Large intestine (tissue), 3 donors: Measurements from ENCODE around the gene RNF40. TPM values are rescaled to one million over a fixed set of nuclear protein-coding genes. Genes with fewer than 3 reads are reported as not detected.

Experiments used
- DNase-seq, 2 donors: peaks; one replicate each; pipeline versions ENCODE4 v3.0.0 to v3.0.0-alpha.2; 2013
- H3K27ac ChIP-seq: one replicate; pipeline ENCODE4 v1.5.1; 2013; ENCODE audit warnings: low read length
- H3K27me3 ChIP-seq: 2 replicates; pipeline ENCODE4 v1.6.1; 2013; ENCODE audit warnings: low read length; ENCODE audit not compliant: control insufficient read depth, insufficient read depth
- H3K36me3 ChIP-seq: 2 replicates; pipeline ENCODE4 v1.6.1; 2013; ENCODE audit warnings: low read length; ENCODE audit not compliant: control insufficient read depth, insufficient read depth
- H3K4me1 ChIP-seq: one replicate; pipeline ENCODE4 v1.6.1; 2013; ENCODE audit warnings: low read length; ENCODE audit not compliant: control insufficient read depth, insufficient read depth
- H3K4me3 ChIP-seq: one replicate; pipeline ENCODE4 v1.5.1; 2013; ENCODE audit warnings: low read length
- H3K9me3 ChIP-seq: one replicate; pipeline ENCODE4 v1.6.1; 2013; ENCODE audit warnings: mild to moderate bottlenecking, low read depth, low read length, moderate library complexity; ENCODE audit not compliant: control insufficient read depth
- WGBS: methylation state at CpG from one replicate; pipeline ENCODE4 v1.1.5; 2013; ENCODE audit warnings: low lambda C conversion rate; ENCODE audit not compliant: insufficient coverage; 5-methylcytosine and 5-hydroxymethylcytosine counted together
- polyA plus RNA-seq: library from polyadenylated mRNA; unstranded; fragments of 120-200 nt; gene quantifications from one replicate; pipeline ENCODE4 v1.2.1, GENCODE V29; 2013

Gene RNF40
- polyA plus RNA-seq, 1 donor = 84.5 TPM

DNA sequence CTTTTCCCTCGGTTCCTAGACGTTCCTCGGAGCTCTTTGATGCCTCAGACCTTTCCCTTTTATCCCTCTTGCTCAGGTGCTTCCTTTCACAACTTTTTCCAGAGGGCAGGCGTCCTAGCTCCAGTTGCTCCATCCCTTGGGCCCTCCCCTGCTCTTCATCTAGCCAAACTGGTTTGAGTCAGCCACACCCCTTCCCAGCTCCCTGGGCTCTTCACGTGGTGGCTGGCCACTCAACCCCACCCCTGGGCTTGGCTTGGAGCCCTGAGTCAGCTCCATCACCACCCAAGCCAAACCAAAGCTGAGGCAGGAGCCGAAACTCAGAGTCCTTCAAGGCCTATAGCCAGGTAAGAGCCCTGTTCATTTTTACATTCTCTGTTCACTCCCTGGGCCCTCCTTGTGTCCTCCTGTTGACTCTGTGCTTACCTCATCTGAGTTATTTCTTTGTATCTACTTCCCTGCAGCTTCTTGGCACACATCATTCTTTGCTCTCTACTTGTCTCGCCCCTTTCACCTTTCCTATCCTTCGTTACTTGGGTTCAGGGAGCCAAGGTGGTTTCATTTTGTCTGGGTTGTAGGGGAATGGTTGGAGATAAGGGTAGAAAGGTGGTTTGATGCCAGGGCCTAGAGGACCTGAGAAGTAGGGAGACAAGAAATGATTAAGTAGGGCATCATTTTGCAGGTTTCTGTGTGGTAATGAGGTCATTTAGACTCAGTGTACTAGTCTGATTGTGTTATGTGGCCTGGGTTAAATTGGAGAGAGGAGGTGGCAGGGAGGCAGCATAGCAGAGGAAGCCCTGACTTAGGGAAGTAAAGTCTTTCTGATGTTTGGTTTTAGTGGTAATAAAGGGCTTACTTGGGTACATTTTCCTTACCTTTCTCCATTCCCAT lies 21.5 kb upstream of the RNF40 start:
- H3K36me3 ChIP-seq = peaks cover 82% of the 10 kb centered on the region
- no CpG with 5 or more reads among the region's 8 CpGs for WGBS
- no peak overlapping the region for H3K4me3 ChIP-seq
- peaks cover 11% of the 10 kb centered on the region for H3K4me1 ChIP-seq
- H3K9me3 ChIP-seq = no peaks in the 10 kb centered on the region
- peak overlapping the region; percentile 68 for H3K27ac ChIP-seq
- no peaks in the 10 kb centered on the region for H3K27me3 ChIP-seq
- DNase-seq = peak; percentile 73 to 86

DNA sequence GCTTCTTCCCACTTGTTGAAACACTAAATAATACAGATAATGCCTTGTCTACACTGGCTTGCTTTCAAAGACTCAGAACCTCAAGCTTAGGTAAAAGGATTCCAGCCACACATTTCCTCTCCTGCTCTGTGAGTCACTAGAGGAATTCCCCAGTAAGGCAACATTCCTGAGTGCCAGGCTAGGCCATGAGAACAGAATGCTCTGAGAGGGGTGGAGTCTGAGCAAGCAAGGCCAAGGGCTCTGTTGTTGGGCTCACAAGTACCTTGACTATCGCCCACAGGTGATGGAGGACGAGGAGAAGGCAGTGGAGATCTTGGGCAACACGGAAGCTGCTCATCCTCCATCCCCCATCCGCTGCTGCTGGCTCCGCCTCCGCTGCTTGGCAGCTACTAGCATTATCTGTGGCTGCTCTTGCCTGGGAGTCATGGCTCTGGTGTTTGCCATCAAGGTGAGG lies 20.6 kb upstream of the RNF40 start:
- Histone ChIP-seq H3K4me1 (peaks cover 11% of the 10 kb centered on the region), H3K27ac (no peak overlapping the region), H3K36me3 (peaks cover 74% of the 10 kb centered on the region), H3K4me3 (no peak overlapping the region), H3K27me3 (no peaks in the 10 kb centered on the region), H3K9me3 (no peaks in the 10 kb centered on the region)
- DNase-seq = peak in 1 of 2 donors; percentile 32
- no CpG with 5 or more reads among the region's 6 CpGs for WGBS

DNA sequence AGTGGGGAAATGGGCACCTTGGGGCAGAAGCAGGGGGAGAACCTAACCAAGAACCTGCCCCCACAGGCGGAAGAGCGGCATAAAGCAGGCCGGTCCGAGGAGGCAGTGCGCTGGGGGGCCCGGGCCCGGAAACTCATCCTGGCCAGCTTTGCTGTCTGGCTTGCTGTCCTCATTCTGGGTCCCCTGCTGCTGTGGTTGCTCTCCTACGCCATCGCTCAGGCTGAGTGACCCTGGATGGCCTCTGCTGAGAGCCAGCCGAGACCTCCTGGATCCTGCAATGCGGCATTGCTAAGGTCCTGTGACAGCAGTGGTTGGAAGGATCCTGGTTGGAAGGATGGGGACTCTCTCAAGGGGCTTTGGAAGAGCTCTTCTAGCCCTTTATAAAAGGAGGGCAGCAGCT lies 18.4 kb upstream of the RNF40 start:
- WGBS = no CpG with 5 or more reads among the region's 11 CpGs
- Histone ChIP-seq H3K4me3 (no peak overlapping the region), H3K27ac (no peak overlapping the region), H3K4me1 (peaks cover 16% of the 10 kb centered on the region), H3K9me3 (no peaks in the 10 kb centered on the region), H3K36me3 (peaks cover 52% of the 10 kb centered on the region), H3K27me3 (no peaks in the 10 kb centered on the region)
- no peak for DNase-seq

DNA sequence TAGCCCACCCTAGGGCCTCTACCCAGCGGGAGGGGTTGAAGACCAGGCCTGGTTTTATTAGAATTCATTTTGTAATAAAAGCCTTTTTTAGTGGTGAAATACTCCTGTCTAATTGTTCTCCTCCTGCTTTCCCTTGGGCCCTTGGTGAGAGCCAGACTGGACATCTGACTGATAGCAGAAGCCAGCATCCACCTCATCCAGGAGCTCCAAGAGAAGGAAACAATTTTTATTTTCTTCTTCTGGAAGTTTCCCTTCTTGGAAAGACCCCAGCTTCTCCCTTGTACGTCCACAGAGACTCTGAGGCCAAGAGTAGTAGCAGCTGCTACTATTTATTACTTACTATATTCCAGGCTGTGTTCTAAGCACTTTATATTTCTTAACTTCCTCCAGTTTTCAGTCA lies 17.9 kb upstream of the RNF40 start:
- Histone ChIP-seq H3K27ac (no peak overlapping the region), H3K36me3 (peaks cover 48% of the 10 kb centered on the region), H3K9me3 (no peaks in the 10 kb centered on the region), H3K4me1 (peaks cover 16% of the 10 kb centered on the region), H3K27me3 (no peaks in the 10 kb centered on the region), H3K4me3 (no peak overlapping the region)
- DNase-seq = no peak
- WGBS = 60% methylated on average over 1 of the region's 2 CpGs

- no peaks in the 10 kb centered on the region for H3K27me3 ChIP-seq
- no peak overlapping the region for H3K4me3 ChIP-seq
- H3K9me3 ChIP-seq = no peaks in the 10 kb centered on the region
- no CpG with 5 or more reads among the region's 2 CpGs for WGBS
- no peak overlapping the region for H3K27ac ChIP-seq
- no peak for DNase-seq
- H3K4me1 ChIP-seq = peaks cover 14% of the 10 kb centered on the region
- H3K36me3 ChIP-seq = peaks cover 39% of the 10 kb centered on the region
Measured at GRCh38 chr16:30745082-30745481, 17.0 kb upstream of the RNF40 start.

- peaks cover 5% of the 10 kb centered on the region for H3K4me1 ChIP-seq
- no peak overlapping the region for H3K4me3 ChIP-seq
- peaks cover 40% of the 10 kb centered on the region for H3K36me3 ChIP-seq
- H3K27me3 ChIP-seq = no peaks in the 10 kb centered on the region
- WGBS = no CpG with 5 or more reads among the region's 9 CpGs
- DNase-seq = no peak
- H3K27ac ChIP-seq = no peak overlapping the region
- H3K9me3 ChIP-seq = no peaks in the 10 kb centered on the region
Measured at GRCh38 chr16:30746638-30747175, 15.4 kb upstream of the RNF40 start.

DNA sequence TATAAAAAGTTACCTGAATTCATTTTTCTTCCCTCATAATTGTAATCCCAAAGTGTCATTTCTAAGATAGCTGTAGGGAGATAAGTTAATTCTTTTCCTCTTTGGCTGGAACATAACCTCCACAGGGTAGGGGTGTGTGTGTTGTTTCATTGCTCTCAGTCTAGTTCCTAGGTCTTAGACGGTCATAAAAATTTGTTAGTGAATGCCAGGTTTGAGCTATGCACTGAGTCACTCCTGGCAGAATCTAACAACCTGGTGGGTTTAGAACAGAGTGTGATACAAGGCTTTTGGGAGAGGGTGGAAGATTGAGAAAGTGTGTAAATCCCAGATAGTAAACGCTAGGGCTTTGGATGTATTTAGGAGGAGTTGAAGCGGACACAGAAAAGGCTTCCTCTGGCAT lies 14.8 kb upstream of the RNF40 start:
- 33% methylated on average over 1 of the region's 3 CpGs for WGBS
- Histone ChIP-seq H3K27me3 (no peaks in the 10 kb centered on the region), H3K4me3 (peak overlapping the region; percentile 67), H3K36me3 (peaks cover 35% of the 10 kb centered on the region), H3K4me1 (peaks cover 5% of the 10 kb centered on the region), H3K27ac (peak overlapping the region; percentile 53), H3K9me3 (no peaks in the 10 kb centered on the region)
- peak in 1 of 2 donors; percentile 12 for DNase-seq

- peak within 1 kb of the TSS; percentile 67 for H3K4me3 ChIP-seq
- DNase-seq = peak; percentile 99 to 100
- WGBS = no CpG with 5 or more reads among the region's 60 CpGs
- peak within 1 kb of the TSS; percentile 53 for H3K27ac ChIP-seq
- H3K36me3 ChIP-seq = peaks cover 36% of the 10 kb centered on the region
- no peaks in the 10 kb centered on the region for H3K27me3 ChIP-seq
- H3K9me3 ChIP-seq = no peaks in the 10 kb centered on the region
- peaks cover 5% of the 10 kb centered on the region for H3K4me1 ChIP-seq
Measured at GRCh38 chr16:30747799-30748633, 14.1 kb upstream of the RNF40 start, which contains the start of gene PHKG2. Gene PHKG2 (plus strand): TSS chr16:30748425. CDS start chr16:30748821, 396 bp downstream.

DNA sequence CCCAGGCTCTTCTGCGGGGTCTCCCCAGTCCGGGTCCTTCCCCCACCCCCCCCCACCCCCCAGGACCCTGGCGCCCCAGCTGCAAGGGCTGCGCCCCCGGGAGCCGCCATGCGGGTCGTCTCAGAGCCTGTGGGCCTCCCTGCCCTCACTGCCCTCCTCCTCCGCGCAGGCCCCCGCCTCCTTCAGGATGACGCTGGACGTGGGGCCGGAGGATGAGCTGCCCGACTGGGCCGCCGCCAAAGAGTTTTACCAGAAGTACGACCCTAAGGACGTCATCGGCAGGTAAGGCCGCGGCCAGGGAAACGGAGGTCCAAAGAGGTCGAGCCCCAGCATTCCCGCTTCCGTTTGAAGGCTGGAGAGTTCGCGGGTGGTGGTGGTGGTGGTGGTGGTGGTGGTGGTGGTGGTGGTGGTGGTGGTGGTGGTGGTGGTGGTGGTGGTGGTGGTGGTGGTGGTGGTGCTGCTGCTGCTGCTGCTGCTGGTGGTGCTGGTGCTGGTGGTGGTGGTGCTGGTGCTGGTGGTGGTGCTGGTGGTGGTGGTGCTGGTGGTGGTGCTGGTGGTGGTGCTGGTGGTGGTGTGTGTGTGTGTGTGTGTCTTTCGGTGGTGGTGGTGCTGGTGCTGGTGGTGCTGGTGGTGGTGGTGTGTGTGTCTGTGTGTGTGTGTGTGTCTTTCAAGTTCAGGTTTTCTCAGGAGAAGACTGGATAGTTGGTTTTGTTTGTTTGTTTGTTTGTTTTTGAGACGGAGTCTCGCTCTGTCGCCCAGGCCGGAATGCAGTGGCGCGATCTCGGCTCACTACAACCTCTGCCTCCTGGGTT lies 13.3 kb upstream of the RNF40 start:
- Histone ChIP-seq H3K27ac (no peak overlapping the region), H3K4me1 (peaks cover 5% of the 10 kb centered on the region), H3K9me3 (no peaks in the 10 kb centered on the region), H3K27me3 (no peaks in the 10 kb centered on the region), H3K4me3 (peak overlapping the region; percentile 67), H3K36me3 (peaks cover 36% of the 10 kb centered on the region)
- no CpG with 5 or more reads among the region's 36 CpGs for WGBS
- peak in 1 of 2 donors; percentile 36 for DNase-seq
